Endothelial cell of umbilical vein (primary cell): ENCODE data around the gene KRTAP3-3. TPM values are rescaled to one million over a fixed set of nuclear protein-coding genes. Genes with fewer than 3 reads are reported as not detected.
"Not testable (repeated sequence)": the region's sequence is repeated elsewhere in the genome, so short reads cannot be mapped to it uniquely, and the experiment has no call there.

Experiments used
- BruUV-seq: library from RNA; stranded (reverse); fragments of 400-500 nt; replicated peaks from 2 replicates; lab custom pipeline; 2021; lab: Mats Ljungman, UMichigan
- CTCF ChIA-PET: fragments of 300-600, 350-600 bp; sonication (Branson Sonifier 250); formaldehyde crosslinking; loops from one replicate; lab custom pipeline; 2021; ENCODE audit warnings: antibody characterized with exemption, inconsistent platforms; lab: Charles Lee
- POLR2A ChIA-PET: fragments of 300-600, 350-600 bp; sonication (Branson Sonifier 250); formaldehyde crosslinking; loops from one replicate; lab custom pipeline; 2021; ENCODE audit warnings: antibody characterized with exemption, inconsistent platforms; lab: Charles Lee
- DNase-seq: peaks from one replicate; pipeline ENCODE4 v3.0.0-alpha.2; 2011; ENCODE audit warnings: low read depth, low spot score
- FAIRE-seq: peaks from 2 replicates; lab custom pipeline; 2011; peaks lifted over from hg19 to GRCh38; lab: Jason Lieb, UNC
- H2AFZ ChIP-seq: 2 replicates; pipeline ENCODE4 v1.6.0; 2012; ENCODE audit warnings: low read depth, low read length, control low read depth, inconsistent platforms
- H3K27ac ChIP-seq: 2 replicates; pipeline ENCODE4 v1.5.1; 2011; ENCODE audit warnings: low read depth, mild to moderate bottlenecking, control low read depth, low read length, moderate library complexity; ENCODE audit not compliant: insufficient read depth
- H3K27me3 ChIP-seq, 2 experiments: 2 replicates each; pipeline versions ENCODE4 v1.6.0 to v1.6.1; 2011; ENCODE audit warnings: low read length in 2 of 2, mixed read lengths in 1 of 2; ENCODE audit not compliant: control insufficient read depth in 2 of 2, insufficient read depth in 2 of 2
- H3K36me3 ChIP-seq, 2 experiments: 2 replicates in 1 of 2; 3 replicates in 1 of 2; pipeline ENCODE4 v1.5.1; 2011; ENCODE audit warnings: low read length in 2 of 2, mild to moderate bottlenecking in 1 of 2, moderate library complexity in 1 of 2; ENCODE audit not compliant: control insufficient read depth in 2 of 2, insufficient read depth in 2 of 2; ENCODE audit errors: extremely low read depth in 1 of 2
- H3K4me1 ChIP-seq: 3 replicates; pipeline ENCODE4 v1.5.1; 2011; ENCODE audit warnings: mild to moderate bottlenecking, low read length; ENCODE audit not compliant: control insufficient read depth, insufficient read depth; ENCODE audit errors: extremely low read depth
- H3K4me2 ChIP-seq: 2 replicates; pipeline ENCODE4 v1.6.1; 2011; ENCODE audit warnings: low read length, control low read depth, mixed read lengths; ENCODE audit not compliant: insufficient read depth
- H3K4me3 ChIP-seq, 3 experiments: fragments of 200-600 bp in 1 of 3; sonication (generic), shearing (Covaris generic) in 1 of 3; replicated peaks in 1 of 3; 2 replicates each; pipeline ENCODE4 v1.5.1; 2011 to 2016; ENCODE audit warnings: control low read depth in 3 of 3, low read length in 3 of 3, mild to moderate bottlenecking in 2 of 3, inconsistent platforms in 1 of 3, low read depth in 1 of 3, moderate library complexity in 1 of 3; ENCODE audit not compliant: insufficient read depth in 1 of 3
- H3K79me2 ChIP-seq: 2 replicates; pipeline ENCODE4 v1.6.0; 2012; ENCODE audit warnings: low read length, inconsistent platforms; ENCODE audit not compliant: control insufficient read depth, insufficient read depth
- H3K9ac ChIP-seq: replicated peaks from 2 replicates; pipeline ENCODE3; 2011; ENCODE audit warnings: low read length, control low read depth; ENCODE audit not compliant: insufficient read depth; ENCODE audit errors: extremely low read depth
- H3K9me1 ChIP-seq: replicated peaks from 3 replicates; pipeline ENCODE4 v1.6.0; 2011; ENCODE audit warnings: mild to moderate bottlenecking, low read length; ENCODE audit not compliant: control insufficient read depth, insufficient read depth; ENCODE audit errors: extremely low read depth
- H3K9me3 ChIP-seq: replicated peaks from 2 replicates; pipeline ENCODE4 v1.5.1; 2012; ENCODE audit warnings: low read length, inconsistent platforms; ENCODE audit not compliant: control insufficient read depth, insufficient read depth
- H4K20me1 ChIP-seq: replicated peaks from 2 replicates; pipeline ENCODE3; 2011; ENCODE audit warnings: mild to moderate bottlenecking, low read length; ENCODE audit not compliant: control insufficient read depth, insufficient read depth; ENCODE audit errors: extremely low read depth
- CTCF ChIP-seq, 2 donors: IDR thresholded peaks; 1 replicate in 1 of 2; 2 replicates in 1 of 2; pipeline ENCODE4 v1.5.1; 2011; ENCODE audit warnings: low read length in 2 of 2, mild to moderate bottlenecking in 2 of 2, moderate library complexity in 2 of 2, control low read depth in 1 of 2, inconsistent platforms in 1 of 2, low read depth in 1 of 2; ENCODE audit not compliant: insufficient read depth in 1 of 2; ENCODE audit errors: extremely low read depth in 1 of 2
- EZH2 ChIP-seq: IDR thresholded peaks from 2 replicates; pipeline ENCODE4 v1.6.1; 2012; ENCODE audit warnings: borderline replicate concordance, low read depth, mild to moderate bottlenecking, moderate library complexity, low read length, inconsistent platforms; ENCODE audit not compliant: severe bottlenecking
- FOS ChIP-seq: IDR thresholded peaks from 2 replicates; pipeline ENCODE4 v1.6.1; 2011; ENCODE audit warnings: mild to moderate bottlenecking, low read length, moderate library complexity, borderline replicate concordance; ENCODE audit not compliant: insufficient read depth
- GATA2 ChIP-seq: IDR thresholded peaks from 2 replicates; pipeline ENCODE4 v1.7.0; 2011; ENCODE audit warnings: low read depth, mild to moderate bottlenecking, moderate library complexity, mixed read lengths, low read length; ENCODE audit not compliant: insufficient read length, insufficient read depth
- JUN ChIP-seq: IDR thresholded peaks from 2 replicates; pipeline ENCODE4 v1.6.1; 2011; ENCODE audit warnings: borderline replicate concordance, low read depth; ENCODE audit not compliant: insufficient read length, insufficient read depth
- MYC ChIP-seq: IDR thresholded peaks from one replicate; pipeline ENCODE4 v1.6.1; 2011; ENCODE audit warnings: mild to moderate bottlenecking, low read depth, low read length
- POLR2A ChIP-seq: IDR thresholded peaks from 2 replicates; pipeline ENCODE4 v1.6.1; 2012; ENCODE audit warnings: low read depth, mild to moderate bottlenecking, control low read depth, low read length
- POLR2AphosphoS5 ChIP-seq: IDR thresholded peaks from 2 replicates; pipeline ENCODE4 v1.6.1; 2012; ENCODE audit warnings: low read depth, mild to moderate bottlenecking, control low read depth, low read length, moderate library complexity; ENCODE audit not compliant: insufficient read depth
- dilution Hi-C: fragments of 300-500 bp; cut with MboI; formaldehyde crosslinking; loops from one replicate; pipeline ENCODE4 v1.15.0; 2019; ENCODE audit warnings: low sequenced_read_pairs; ENCODE audit not compliant: extremely low pct_ligation_motif_present
- intact Hi-C: fragments of 100-400 bp; cut with micrococcal nuclease; formaldehyde crosslinking; loops from one replicate; pipeline ENCODE4 v1.10.0; 2022
- polyA plus RNA-seq, 4 experiments: library from polyadenylated mRNA; depleted of rRNA in 3 of 4; stranded (reverse) in 3 of 4; unstranded in 1 of 4; fragments of >200 nt; gene quantifications; 2 replicates each; pipeline versions ENCODE4 v1.2.1 to v1.2.3, GENCODE V29; 2011 to 2012; ENCODE audit warnings: missing spikeins in 1 of 4
- total RNA-seq: library from RNA; stranded (reverse); gene quantifications from 2 replicates; pipeline ENCODE4 v1.2.3, GENCODE V29; 2021
- TF ChIP-seq, protein P1 (sequence below): IDR thresholded peaks from 2 replicates; pipeline ENCODE4 v1.6.1; 2011; ENCODE audit not compliant: insufficient read depth, insufficient read length

Gene KRTAP3-3
- total and polyA plus RNA-seq, 2 donors (not counting 3 experiments of a cell fraction or from before 2014, with no cell fraction given) = not detected

GRCh38 chr17:41042953-41043352 is 49.0 kb upstream of the KRTAP3-3 start:
- no peak for DNase-seq
- intact Hi-C loops = no loop called here
- no peak overlapping the region for H3K27ac ChIP-seq
- ChIA-PET CTCF (interaction anchor here (1.0 kb wide), 1 partner anchor 8 kb away, joined by 3 read pairs; the partner anchor contains the start of gene KRTAP1-3), POLR2A (no interaction called here)
- H3K9me3 ChIP-seq = no peaks in the 10 kb centered on the region
- H3K9ac ChIP-seq = no peak overlapping the region
- no peaks in the 10 kb centered on the region for H3K4me1 ChIP-seq
- no peak overlapping the region for H3K4me3 ChIP-seq
- TF ChIP-seq CTCF (IDR thresholded peaks at IDR 0.05; ENCODE audit: extremely low read depth in 1 of 2, insufficient read depth in 1 of 2, low read depth in 1 of 2, low read length in 2 of 2) (no peak), GATA2 (no peak), MYC (no peak), POLR2AphosphoS5 (no peak), FOS (no peak), JUN (no peak), EZH2 (no peak), POLR2A (no peak)
- TF ChIP-seq, protein P1, sequence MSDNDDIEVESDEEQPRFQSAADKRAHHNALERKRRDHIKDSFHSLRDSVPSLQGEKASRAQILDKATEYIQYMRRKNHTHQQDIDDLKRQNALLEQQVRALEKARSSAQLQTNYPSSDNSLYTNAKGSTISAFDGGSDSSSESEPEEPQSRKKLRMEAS = no peak
- no peaks in the 10 kb centered on the region for H3K79me2 ChIP-seq
- H3K36me3 ChIP-seq = no peaks in the 10 kb centered on the region
- BruUV-seq = no TSS peak
- no peak overlapping the region for H2AFZ ChIP-seq
- no peaks in the 10 kb centered on the region for H4K20me1 ChIP-seq
- peaks cover 0 to 4% of the 10 kb centered on the region in 2 experiments for H3K27me3 ChIP-seq
- no peaks in the 10 kb centered on the region for H3K9me1 ChIP-seq
- FAIRE-seq = no peak
- H3K4me2 ChIP-seq = no peak overlapping the region
- dilution Hi-C loops = no loop called here

- H3K9me3 ChIP-seq, H3K4me1 ChIP-seq, H3K36me3 ChIP-seq, DNase-seq, H3K79me2 ChIP-seq, BruUV-seq, H3K9me1 ChIP-seq, POLR2A ChIA-PET, H3K9ac ChIP-seq, H3K4me2 ChIP-seq, dilution Hi-C loops, CTCF ChIA-PET, H3K4me3 ChIP-seq, H3K27me3 ChIP-seq, H4K20me1 ChIP-seq, H3K27ac ChIP-seq, intact Hi-C loops, H2AFZ ChIP-seq, FAIRE-seq: not testable (repeated sequence)
Observed at GRCh38 chr17:41040783-41041571, 47.0 kb upstream of the KRTAP3-3 start, which contains the start of gene KRTAP1-1. KRTAP1-1 (minus strand) TSS chr17:41041450; CDS start chr17:41041397, 53 bp downstream.
